ENCODE data around the gene ASRGL1. TPM values are rescaled to one million over a fixed set of nuclear protein-coding genes. Genes with fewer than 3 reads are reported as not detected.

ASRGL1 gene
- total RNA-seq, 1 donor from 2014 or later = 17.0 TPM

GRCh38 chr11:62402960-62403730 lies 65.9 kb downstream of the ASRGL1 start:
- DNase-seq (ENCODE audit: low spot score) = no peak
- intact Hi-C loops (cut with DNase I) = no loop called here
- no peak for ATAC-seq

GRCh38 chr11:62404435-62404834 lies 67.2 kb downstream of the ASRGL1 start:
- ATAC-seq (no peak), DNase-seq (ENCODE audit: low spot score) (no peak)
- intact Hi-C loops (cut with DNase I) = no loop called here

GRCh38 chr11:62404901-62405300 lies 67.7 kb downstream of the ASRGL1 start:
- intact Hi-C loops (cut with DNase I) = no loop called here
- no peak for DNase-seq (ENCODE audit: low spot score)

GRCh38 chr11:62406034-62406433 lies 68.8 kb downstream of the ASRGL1 start:
- DNase-seq (ENCODE audit: low spot score) = no peak
- intact Hi-C loops (cut with DNase I) = no loop called here
- ATAC-seq = no peak

More at GRCh38 chr11:62404901-62405300, 67.7 kb downstream of the ASRGL1 start:
- ATAC-seq = no peak

- no peak for DNase-seq (ENCODE audit: low spot score)
- no peak for ATAC-seq
- intact Hi-C loops (cut with DNase I) = no loop called here
These were observed 72.6 kb downstream of the ASRGL1 start for GRCh38 chr11:62409831-62410230.

- intact Hi-C loops (cut with DNase I) = no loop called here
- ATAC-seq (no peak), DNase-seq (ENCODE audit: low spot score) (no peak)
These were observed 73.7 kb downstream of the ASRGL1 start for GRCh38 chr11:62410972-62411371.

GRCh38 chr11:62411524-62411923 lies 74.3 kb downstream of the ASRGL1 start:
- DNase-seq (ENCODE audit: low spot score) (no peak), ATAC-seq (no peak)
- intact Hi-C loops (cut with DNase I) = no loop called here

- ATAC-seq (peak; percentile 60), DNase-seq (ENCODE audit: low spot score) (no peak)
- intact Hi-C loops (cut with DNase I) = no loop called here
These were observed 75.9 kb downstream of the ASRGL1 start for GRCh38 chr11:62413060-62413696.

GRCh38 chr11:62416596-62416995 lies 79.3 kb downstream of the ASRGL1 start:
- ATAC-seq (no peak), DNase-seq (ENCODE audit: low spot score) (no peak)
- intact Hi-C loops (cut with DNase I) = no loop called here

GRCh38 chr11:62418136-62418535 lies 80.9 kb downstream of the ASRGL1 start:
- intact Hi-C loops (cut with DNase I) = no loop called here
- ATAC-seq (no peak), DNase-seq (ENCODE audit: low spot score) (no peak)

- no peak for ATAC-seq
- intact Hi-C loops (cut with DNase I) = no loop called here
- DNase-seq (ENCODE audit: low spot score) = no peak
These were observed 81.5 kb downstream of the ASRGL1 start, which contains the start of gene SCGB1A1 for GRCh38 chr11:62418733-62419132. SCGB1A1 (plus strand) TSS chr11:62419033; CDS start chr11:62419096, 63 bp downstream.

GRCh38 chr11:62419314-62419929 lies 82.2 kb downstream of the ASRGL1 start:
- ATAC-seq (peak; percentile 31), DNase-seq (ENCODE audit: low spot score) (no peak)
- intact Hi-C loops (cut with DNase I) = no loop called here

- DNase-seq (ENCODE audit: low spot score) (no peak), ATAC-seq (no peak)
- intact Hi-C loops (cut with DNase I) = no loop called here
These were observed 82.7 kb downstream of the ASRGL1 start for GRCh38 chr11:62419943-62420342.

GRCh38 chr11:62420882-62421281 lies 83.6 kb downstream of the ASRGL1 start:
- DNase-seq (ENCODE audit: low spot score) = no peak
- no peak for ATAC-seq
- intact Hi-C loops (cut with DNase I) = no loop called here

- intact Hi-C loops (cut with DNase I) = no loop called here
- DNase-seq (ENCODE audit: low spot score) (no peak), ATAC-seq (no peak)
These were observed 84.7 kb downstream of the ASRGL1 start for GRCh38 chr11:62421996-62422395.

- intact Hi-C loops (cut with DNase I) = no loop called here
- ATAC-seq = no peak
- no peak for DNase-seq (ENCODE audit: low spot score)
These were observed 85.8 kb downstream of the ASRGL1 start for GRCh38 chr11:62423012-62423411.

- intact Hi-C loops (cut with DNase I) = loop anchor here (5.0 kb wide), 1 partner anchor 115 kb away; no protein-coding TSS in a partner anchor
- no peak for DNase-seq (ENCODE audit: low spot score)
- no peak for ATAC-seq
These were observed 90.5 kb downstream of the ASRGL1 start for GRCh38 chr11:62427630-62428233.

- DNase-seq (ENCODE audit: low spot score) = no peak
- ATAC-seq = no peak
- intact Hi-C loops (cut with DNase I) = loop anchor here (5.0 kb wide), 1 partner anchor 113 kb away; no protein-coding TSS in a partner anchor
These were observed 91.8 kb downstream of the ASRGL1 start for GRCh38 chr11:62428871-62429560.

- ATAC-seq (no peak), DNase-seq (ENCODE audit: low spot score) (no peak)
- intact Hi-C loops (cut with DNase I) = no loop called here
These were observed 93.2 kb downstream of the ASRGL1 start for GRCh38 chr11:62430425-62430824.

All from sciatic nerve (tissue), 2 donors.